GM12801 (cell line): ENCODE results near the gene ADAM20.

Source experiments
- CTCF ChIP-seq: IDR thresholded peaks from one replicate; pipeline ENCODE4 v1.5.1; 2011; ENCODE audit warnings: control low read depth; ENCODE audit not compliant: insufficient read length; ENCODE audit errors: extremely low read depth

ADAM20 gene

GRCh38 chr14:70514168-70515069 lies 20.4 kb downstream of the ADAM20 start:
- no peak for TF ChIP-seq CTCF

GRCh38 chr14:70498191-70498590 lies 36.6 kb downstream of the ADAM20 start:
- no peak for TF ChIP-seq CTCF

- no peak for TF ChIP-seq CTCF
Measured at GRCh38 chr14:70489579-70490200, 45.1 kb downstream of the ADAM20 start.

GRCh38 chr14:70473825-70474224 lies 61.0 kb downstream of the ADAM20 start:
- TF ChIP-seq CTCF = no peak
